B cell (primary cell): ENCODE measurements around the gene OR1I1. TPM values are rescaled to one million over a fixed set of nuclear protein-coding genes. Genes with fewer than 3 reads are reported as not detected.

Experiments
- ATAC-seq: fragments of 200-7000 bp; cut with Tn5 transposase; one replicate; pipeline ENCODE4 v1.10.0; 2021; ENCODE audit warnings: low read depth, mild to moderate bottlenecking, moderate number of reproducible peaks, moderate library complexity
- CTCF ChIA-PET: fragments of 350-600 bp; sonication (Branson Sonifier 250); formaldehyde crosslinking; loops from one replicate; lab custom pipeline; 2021; ENCODE audit warnings: antibody characterized with exemption, inconsistent platforms; lab: Charles Lee
- POLR2A ChIA-PET: fragments of 350-600 bp; sonication (Branson Sonifier 250); formaldehyde crosslinking; loops from one replicate; lab custom pipeline; 2021; ENCODE audit warnings: antibody characterized with exemption; lab: Charles Lee
- DNase-seq: peaks from one replicate; pipeline ENCODE4 v3.0.0; 2013
- H2AFZ ChIP-seq: 2 replicates; pipeline ENCODE4 v1.6.1; 2012; ENCODE audit warnings: mild to moderate bottlenecking, low read depth, low read length; ENCODE audit not compliant: insufficient read depth, poor library complexity, severe bottlenecking
- H3K27ac ChIP-seq, 2 donors: 1 replicate in 1 of 2; 2 replicates in 1 of 2; pipeline ENCODE4 v1.5.1; 2012 to 2013; ENCODE audit warnings: low read length in 2 of 2, mild to moderate bottlenecking in 2 of 2, moderate library complexity in 1 of 2
- H3K27me3 ChIP-seq, 4 experiments: fragments of 200-600 bp in 1 of 4; sonication (generic) in 1 of 4; replicated peaks in 1 of 4; 1 replicate in 2 of 4; 2 replicates in 2 of 4; pipeline versions ENCODE4 v1.6.1 to v1.7.0; 2013 to 2016; ENCODE audit warnings: low read length in 3 of 4, mild to moderate bottlenecking in 2 of 4, mixed read lengths in 1 of 4, moderate library complexity in 1 of 4; ENCODE audit not compliant: insufficient read depth in 4 of 4, control insufficient read depth in 3 of 4; ENCODE audit errors: control extremely low read depth in 1 of 4
- H3K36me3 ChIP-seq, 2 experiments: replicated peaks in 1 of 2; 1 replicate in 1 of 2; 2 replicates in 1 of 2; pipeline versions ENCODE4 v1.6.1 to v1.7.1; 2013; ENCODE audit warnings: low read length in 1 of 2; ENCODE audit not compliant: insufficient read depth in 2 of 2, control insufficient read depth in 1 of 2; ENCODE audit errors: control extremely low read depth in 1 of 2, extremely low read depth in 1 of 2
- H3K4me1 ChIP-seq, 2 donors: fragments of 200-600 bp in 1 of 2; sonication (generic) in 1 of 2; 1 replicate in 1 of 2; 2 replicates in 1 of 2; pipeline versions ENCODE4 v1.5.1 to v1.6.1; 2013 to 2017; ENCODE audit warnings: low read length in 2 of 2; ENCODE audit not compliant: control insufficient read depth in 2 of 2, insufficient read depth in 2 of 2
- H3K4me2 ChIP-seq: replicated peaks from 2 replicates; pipeline ENCODE3; 2012; ENCODE audit warnings: mild to moderate bottlenecking, low read depth, low read length; ENCODE audit not compliant: poor library complexity, severe bottlenecking
- H3K4me3 ChIP-seq, 5 experiments: fragments of 200-600 bp in 1 of 5; sonication (generic) in 1 of 5; 1 replicate in 3 of 5; 2 replicates in 2 of 5; pipeline versions ENCODE4 v1.5.1 to v1.7.0; 2011 to 2016; ENCODE audit warnings: low read length in 4 of 5, mild to moderate bottlenecking in 4 of 5, low read depth in 2 of 5, control low read depth in 1 of 5, moderate library complexity in 1 of 5; ENCODE audit not compliant: insufficient read depth in 1 of 5; ENCODE audit errors: control extremely low read depth in 1 of 5, extremely low read depth in 1 of 5
- H3K79me2 ChIP-seq: fragments of 200-600 bp; sonication (generic); one replicate; pipeline ENCODE4 v1.6.0; 2016; ENCODE audit warnings: low read length; ENCODE audit not compliant: control insufficient read depth, insufficient read depth
- H3K9ac ChIP-seq: fragments of 200-600 bp; sonication (generic); 2 replicates; pipeline ENCODE4 v1.6.1; 2017; ENCODE audit warnings: mild to moderate bottlenecking, low read length, moderate library complexity
- H3K9me3 ChIP-seq, 3 donors: one replicate each; pipeline versions ENCODE4 v1.6.1 to v1.7.1; 2013; ENCODE audit warnings: low read length in 2 of 3; ENCODE audit not compliant: control insufficient read depth in 2 of 3, insufficient read depth in 1 of 3; ENCODE audit errors: control extremely low read depth in 1 of 3
- H4K20me1 ChIP-seq: 2 replicates; pipeline ENCODE4 v1.6.0; 2012; ENCODE audit warnings: mild to moderate bottlenecking, low read length; ENCODE audit not compliant: insufficient read depth, control insufficient read depth, poor library complexity, severe bottlenecking
- H3K27ac Mint-ChIP-seq: one replicate; pipeline ENCODE4 v1.8.0; 2021; ENCODE audit warnings: mixed read lengths
- H3K27me3 Mint-ChIP-seq: one replicate; pipeline ENCODE4 v1.8.0; 2021; ENCODE audit warnings: mixed read lengths
- H3K4me1 Mint-ChIP-seq: one replicate; pipeline ENCODE4 v1.8.0; 2021; ENCODE audit warnings: mixed read lengths
- H3K4me3 Mint-ChIP-seq: one replicate; pipeline ENCODE4 v1.8.0; 2021; ENCODE audit warnings: mixed read lengths
- H3K9me3 Mint-ChIP-seq: one replicate; pipeline ENCODE4 v1.8.0; 2022; ENCODE audit warnings: mixed read lengths; ENCODE audit not compliant: insufficient read depth
- CTCF ChIP-seq: fragments of 200-600 bp; IDR thresholded peaks from one replicate; pipeline ENCODE4 v1.8.0; 2022; ENCODE audit warnings: antibody characterized with exemption, mild to moderate bottlenecking
- EZH2 ChIP-seq: IDR thresholded peaks from 2 replicates; pipeline ENCODE4 v1.6.1; 2012; ENCODE audit warnings: borderline replicate concordance, low read depth, mild to moderate bottlenecking, moderate library complexity, low read length; ENCODE audit not compliant: insufficient read depth, poor library complexity, severe bottlenecking
- WGBS: methylation state at CpG from one replicate; pipeline ENCODE4 v1.1.5; 2013; ENCODE audit warnings: missing lambda C conversion rate; ENCODE audit not compliant: insufficient coverage; 5-methylcytosine and 5-hydroxymethylcytosine counted together
- intact Hi-C: fragments of 100-400 bp; cut with micrococcal nuclease; formaldehyde crosslinking; loops from one replicate; pipeline ENCODE4 v1.10.0; 2022
- polyA plus RNA-seq: library from polyadenylated mRNA; depleted of rRNA; stranded (reverse); fragments of >200 nt; gene quantifications from 2 replicates; pipeline ENCODE4 v1.2.3, GENCODE V29; 2012
- total RNA-seq, 2 donors: library from RNA; stranded (reverse); fragments of 120-200 nt in 1 of 2; gene quantifications; 1 replicate in 1 of 2; 2 replicates in 1 of 2; pipeline versions ENCODE4 v1.2.3 to v1.2.4, GENCODE V29; 2013 to 2022

OR1I1 gene
- total and polyA plus RNA-seq, 2 donors (not counting 1 experiment from before 2014, with no cell fraction given): not detected

GRCh38 chr19:15042003-15042402 lies 40.0 kb upstream of the OR1I1 start:
- intact Hi-C loops: no loop called here
- TF ChIP-seq CTCF (no peak), EZH2 (no peak)
- Mint-ChIP-seq H3K4me1 (no peaks in the 10 kb centered on the region), H3K4me3 (no peak overlapping the region), H3K27me3 (peaks cover 28% of the 10 kb centered on the region), H3K27ac (no peak overlapping the region), H3K9me3 (no peaks in the 10 kb centered on the region)
- H3K27ac ChIP-seq: no peak overlapping the region
- ATAC-seq: no peak
- no peak for DNase-seq
- no peak overlapping the region for H3K4me2 ChIP-seq
- no peaks in the 10 kb centered on the region for H3K4me1 ChIP-seq
- 78% methylated on average over 1 of the region's 1 CpG for WGBS
- no peak overlapping the region for H3K9ac ChIP-seq
- no peak overlapping the region for H3K4me3 ChIP-seq
- H3K27me3 ChIP-seq: peaks cover 0 to 6% (median 0%) of the 10 kb centered on the region in 4 experiments
- no peaks in the 10 kb centered on the region for H3K9me3 ChIP-seq
- H3K36me3 ChIP-seq: no peaks in the 10 kb centered on the region
- ChIA-PET CTCF (interaction anchor here (0.5 kb wide), 1 partner anchor 19 kb away, joined by 5 read pairs; no protein-coding TSS in a partner anchor), POLR2A (no interaction called here)
- H2AFZ ChIP-seq: no peak overlapping the region
- no peaks in the 10 kb centered on the region for H3K79me2 ChIP-seq
- no peaks in the 10 kb centered on the region for H4K20me1 ChIP-seq

- no peak for ATAC-seq
- 100% methylated on average over 1 of the region's 2 CpGs for WGBS
- TF ChIP-seq EZH2 (no peak), CTCF (no peak)
These were observed 39.2 kb upstream of the OR1I1 start for GRCh38 chr19:15042826-15043225.

More at GRCh38 chr19:15042826-15043225, 39.2 kb upstream of the OR1I1 start:
- Histone ChIP-seq H3K4me1 (no peaks in the 10 kb centered on the region), H3K79me2 (no peaks in the 10 kb centered on the region), H3K4me3 (no peak overlapping the region), H3K27ac (no peak overlapping the region), H3K27me3 (peaks cover 0 to 6% (median 0%) of the 10 kb centered on the region in 4 experiments), H3K4me2 (no peak overlapping the region), H4K20me1 (no peaks in the 10 kb centered on the region), H3K9ac (no peak overlapping the region), H2AFZ (no peak overlapping the region), H3K36me3 (no peaks in the 10 kb centered on the region), H3K9me3 (no peaks in the 10 kb centered on the region)
- H3K4me3 Mint-ChIP-seq: no peak overlapping the region
- CTCF ChIA-PET: no interaction called here
- peaks cover 33% of the 10 kb centered on the region for H3K27me3 Mint-ChIP-seq
- no peaks in the 10 kb centered on the region for H3K4me1 Mint-ChIP-seq
- no peak overlapping the region for H3K27ac Mint-ChIP-seq
- DNase-seq: no peak
- POLR2A ChIA-PET: no interaction called here
- no peaks in the 10 kb centered on the region for H3K9me3 Mint-ChIP-seq
- intact Hi-C loops: no loop called here
